ENCODE results near the gene LGALS12. TPM values are rescaled to one million over a fixed set of nuclear protein-coding genes. Genes with fewer than 3 reads are reported as not detected.

Gene LGALS12
- polyA plus RNA-seq, 3 donors, result 6.8 to 16.3 (median 13.5) TPM

DNA sequence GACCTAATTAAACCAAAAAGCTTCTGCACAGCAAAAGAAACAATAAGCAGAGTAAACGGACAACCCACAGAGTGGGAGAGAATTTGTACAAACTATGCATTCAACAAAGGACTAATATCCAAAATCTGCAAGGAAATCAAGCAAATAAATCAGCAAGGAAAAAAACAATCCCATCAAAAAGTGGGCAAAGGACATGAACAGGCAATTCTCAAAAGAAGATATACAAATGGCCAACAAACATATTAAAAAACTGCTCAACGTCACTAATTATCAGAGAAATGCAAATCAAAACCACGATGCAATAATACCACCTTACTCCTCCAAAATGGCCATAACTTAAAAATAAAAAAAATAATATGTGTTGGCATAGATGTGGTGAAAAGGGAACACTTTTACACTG lies 20.1 kb upstream of the LGALS12 start:
- intact Hi-C loops (cut with micrococcal nuclease), result no loop called here
- WGBS (ENCODE audit: insufficient coverage), result no CpG with 5 or more reads among the region's 3 CpGs
- Histone ChIP-seq H3K4me2 (replicated peaks; ENCODE audit: extremely low read depth, low read length, poor library complexity, severe bottlenecking) (no peak overlapping the region), H3K9ac (ENCODE audit: insufficient read depth, low read length, poor library complexity, severe bottlenecking) (no peak overlapping the region), H3K79me2 (ENCODE audit: insufficient read depth, low read length) (no peaks in the 10 kb centered on the region), H2AFZ (ENCODE audit: insufficient read depth, low read depth, low read length, poor library complexity, severe bottlenecking) (no peak overlapping the region), H3K27ac (ENCODE audit: low read depth in 1 of 2, low read length in 2 of 2) (no peak overlapping the region), H4K20me1 (ENCODE audit: insufficient read depth, low read length) (no peaks in the 10 kb centered on the region), H3K9me3 (replicated peaks in 1 of 2; ENCODE audit: control insufficient read depth in 1 of 2, insufficient read depth in 1 of 2, low read length in 2 of 2) (peaks cover 0 to 15% of the 10 kb centered on the region in 2 donors), H3K27me3 (ENCODE audit: control insufficient read depth in 2 of 2, insufficient read depth in 2 of 2, low read length in 2 of 2) (peaks cover 2 to 7% of the 10 kb centered on the region in 2 donors), H3K4me3 (replicated peaks in 1 of 3; ENCODE audit: low read depth in 2 of 3, low read length in 3 of 3) (no peak overlapping the region), H3K36me3 (replicated peaks in 1 of 2; ENCODE audit: control insufficient read depth in 1 of 2, insufficient read depth in 2 of 2, low read length in 2 of 2) (no peaks in the 10 kb centered on the region), H3K4me1 (ENCODE audit: control insufficient read depth in 1 of 2, insufficient read depth in 2 of 2, low read length in 2 of 2) (peaks cover 25 to 26% of the 10 kb centered on the region in 2 donors)
- H3K4me3 Mint-ChIP-seq, result no peak overlapping the region
- H3K36me3 Mint-ChIP-seq, result peaks cover 3 to 4% of the 10 kb centered on the region in 2 donors
- H3K27ac Mint-ChIP-seq, result no peak overlapping the region
- peaks cover 14 to 30% (median 26%) of the 10 kb centered on the region in 7 donors for H3K9me3 Mint-ChIP-seq
- TF ChIP-seq, protein P1, sequence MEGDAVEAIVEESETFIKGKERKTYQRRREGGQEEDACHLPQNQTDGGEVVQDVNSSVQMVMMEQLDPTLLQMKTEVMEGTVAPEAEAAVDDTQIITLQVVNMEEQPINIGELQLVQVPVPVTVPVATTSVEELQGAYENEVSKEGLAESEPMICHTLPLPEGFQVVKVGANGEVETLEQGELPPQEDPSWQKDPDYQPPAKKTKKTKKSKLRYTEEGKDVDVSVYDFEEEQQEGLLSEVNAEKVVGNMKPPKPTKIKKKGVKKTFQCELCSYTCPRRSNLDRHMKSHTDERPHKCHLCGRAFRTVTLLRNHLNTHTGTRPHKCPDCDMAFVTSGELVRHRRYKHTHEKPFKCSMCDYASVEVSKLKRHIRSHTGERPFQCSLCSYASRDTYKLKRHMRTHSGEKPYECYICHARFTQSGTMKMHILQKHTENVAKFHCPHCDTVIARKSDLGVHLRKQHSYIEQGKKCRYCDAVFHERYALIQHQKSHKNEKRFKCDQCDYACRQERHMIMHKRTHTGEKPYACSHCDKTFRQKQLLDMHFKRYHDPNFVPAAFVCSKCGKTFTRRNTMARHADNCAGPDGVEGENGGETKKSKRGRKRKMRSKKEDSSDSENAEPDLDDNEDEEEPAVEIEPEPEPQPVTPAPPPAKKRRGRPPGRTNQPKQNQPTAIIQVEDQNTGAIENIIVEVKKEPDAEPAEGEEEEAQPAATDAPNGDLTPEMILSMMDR (IDR thresholded peaks at IDR 0.05), result no peak
- DNase-seq, result no peak
- H3K27me3 Mint-ChIP-seq (ENCODE audit: low read depth in 3 of 3), result peaks cover 8 to 25% (median 11%) of the 10 kb centered on the region in 3 donors
- H3K4me1 Mint-ChIP-seq, result peaks cover 26% of the 10 kb centered on the region

DNA sequence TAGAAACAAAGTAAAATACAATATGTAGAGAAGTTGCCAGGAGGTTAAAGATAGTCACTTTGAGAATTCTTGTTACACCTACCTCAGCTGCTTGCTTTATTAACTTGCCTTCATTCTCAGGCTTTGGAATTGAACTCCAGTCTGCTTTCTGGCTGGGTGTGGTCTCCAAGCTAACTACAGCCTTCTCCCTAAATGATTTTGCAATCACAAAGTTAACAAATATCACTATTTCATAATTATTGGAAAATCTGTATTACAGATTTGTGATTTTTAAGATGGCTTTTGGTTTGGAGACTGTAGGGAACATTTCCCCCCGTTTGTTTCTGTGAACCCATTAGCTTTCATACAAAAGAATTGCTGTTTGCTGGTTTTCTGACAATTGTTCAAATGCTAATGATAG lies 17.1 kb upstream of the LGALS12 start:
- Histone ChIP-seq H3K27ac (ENCODE audit: low read depth in 1 of 2, low read length in 2 of 2) (no peak overlapping the region), H3K9ac (ENCODE audit: insufficient read depth, low read length, poor library complexity, severe bottlenecking) (no peak overlapping the region), H3K36me3 (replicated peaks in 1 of 2; ENCODE audit: control insufficient read depth in 1 of 2, insufficient read depth in 2 of 2, low read length in 2 of 2) (no peaks in the 10 kb centered on the region), H2AFZ (ENCODE audit: insufficient read depth, low read depth, low read length, poor library complexity, severe bottlenecking) (no peak overlapping the region), H3K4me2 (replicated peaks; ENCODE audit: extremely low read depth, low read length, poor library complexity, severe bottlenecking) (no peak overlapping the region), H3K79me2 (ENCODE audit: insufficient read depth, low read length) (no peaks in the 10 kb centered on the region), H3K4me3 (replicated peaks in 1 of 3; ENCODE audit: low read depth in 2 of 3, low read length in 3 of 3) (no peak overlapping the region), H3K27me3 (ENCODE audit: control insufficient read depth in 2 of 2, insufficient read depth in 2 of 2, low read length in 2 of 2) (peaks cover 13 to 26% of the 10 kb centered on the region in 2 donors), H3K4me1 (ENCODE audit: control insufficient read depth in 1 of 2, insufficient read depth in 2 of 2, low read length in 2 of 2) (peaks cover 36 to 40% of the 10 kb centered on the region in 2 donors), H3K9me3 (replicated peaks in 1 of 2; ENCODE audit: control insufficient read depth in 1 of 2, insufficient read depth in 1 of 2, low read length in 2 of 2) (peaks cover 0 to 15% of the 10 kb centered on the region in 2 donors), H4K20me1 (ENCODE audit: insufficient read depth, low read length) (no peaks in the 10 kb centered on the region)
- peaks cover 16 to 32% (median 22%) of the 10 kb centered on the region in 7 donors for H3K9me3 Mint-ChIP-seq
- peaks cover 39% of the 10 kb centered on the region for H3K4me1 Mint-ChIP-seq
- TF ChIP-seq, protein P1 (IDR thresholded peaks at IDR 0.05), result no peak
- no peak overlapping the region for H3K4me3 Mint-ChIP-seq
- DNase-seq, result no peak
- peaks cover 18 to 44% (median 20%) of the 10 kb centered on the region in 3 donors for H3K27me3 Mint-ChIP-seq (ENCODE audit: low read depth in 3 of 3)
- H3K27ac Mint-ChIP-seq, result no peak overlapping the region
- intact Hi-C loops (cut with micrococcal nuclease), result no loop called here
- WGBS (ENCODE audit: insufficient coverage), result no CpG with 5 or more reads among the region's 1 CpG
- peaks cover 3 to 10% of the 10 kb centered on the region in 2 donors for H3K36me3 Mint-ChIP-seq

Data from CD14-positive monocyte (primary cell).